NCI-H460 (cell line): Measurements from ENCODE around the gene THEM5. TPM values are rescaled to one million over a fixed set of nuclear protein-coding genes. Genes with fewer than 3 reads are reported as not detected.

Source experiments
- DNase-seq: peaks from one replicate; pipeline ENCODE4 v3.0.0-alpha.2; 2016; ENCODE audit warnings: low read depth; ENCODE audit errors: extremely low read depth
- small RNA-seq, 2 experiments: library from RNA; depleted of rRNA; stranded (forward); fragments of <200 nt; gene quantifications; one replicate each; pipeline ENCODE3, GENCODE V24; 2014
- total RNA-seq: library from RNA; depleted of rRNA; stranded (reverse); fragments of >200 nt; shearing (Covaris generic); gene quantifications from 2 replicates; pipeline ENCODE4 v1.2.3, GENCODE V29; 2014; rRNA removed

Gene THEM5
- total RNA-seq, 1 experiment from 2014 or later: not detected

- no peak for DNase-seq
Observed at GRCh38 chr1:151803164-151803563, 50.3 kb downstream of the THEM5 start.

- no peak for DNase-seq
Observed at GRCh38 chr1:151802372-151802771, 51.1 kb downstream of the THEM5 start.

GRCh38 chr1:151801846-151802245 is 51.7 kb downstream of the THEM5 start:
- no peak for DNase-seq

GRCh38 chr1:151801310-151801820 is 52.1 kb downstream of the THEM5 start:
- DNase-seq: no peak

GRCh38 chr1:151800830-151801229 is 52.7 kb downstream of the THEM5 start:
- DNase-seq: no peak

GRCh38 chr1:151799179-151800022 is 54.1 kb downstream of the THEM5 start:
- no peak for DNase-seq

- no peak for DNase-seq
Observed at GRCh38 chr1:151798571-151798970, 54.9 kb downstream of the THEM5 start.

Small RNAs within 50 kb of the gene (small RNA-seq; reads per million reads assigned to genes)
- 0 reads per million in 2 experiments for gene RF00019

Other genes starting within 250 kb of the THEM5 start
- 29.6 and 32.2 TPM in 2 replicates for gene SNX27, start 241.7 kb downstream of the THEM5 start, total RNA-seq
- gene CELF3, start 136.9 kb downstream of the THEM5 start, total RNA-seq: not detected in 2 replicates
- not detected in 2 replicates for gene RIIAD1, start 132.2 kb downstream of the THEM5 start, total RNA-seq
- gene MRPL9, start 90.2 kb downstream of the THEM5 start, total RNA-seq: 157 and 173 TPM in 2 replicates
- 7.1 and 10.9 TPM in 2 replicates for gene TDRKH, start 63.2 kb downstream of the THEM5 start, total RNA-seq
- gene LINGO4, start 48.3 kb downstream of the THEM5 start, total RNA-seq: not detected in 2 replicates
- gene RORC, start 21.9 kb downstream of the THEM5 start, total RNA-seq: 0.10 TPM in 1 of 2 replicates, not detected in the other
- not detected in 2 replicates for gene C2CD4D, start 13.9 kb downstream of the THEM5 start, total RNA-seq
- gene THEM4, start 55.8 kb upstream of the THEM5 start, total RNA-seq: 31.3 and 39.7 TPM in 2 replicates
- gene S100A10, start 140.1 kb upstream of the THEM5 start, total RNA-seq: 373 and 385 TPM in 2 replicates
- gene S100A11, start 183.3 kb upstream of the THEM5 start, total RNA-seq: 879 and 977 TPM in 2 replicates
- not detected in 2 replicates for gene TCHHL1, start 235.4 kb upstream of the THEM5 start, total RNA-seq